Neural progenitor cell (in vitro differentiated cells): Measurements from ENCODE around the gene MORN5. TPM values are rescaled to one million over a fixed set of nuclear protein-coding genes. Genes with fewer than 3 reads are reported as not detected.

Experiments used
- DNase-seq: peaks from one replicate; pipeline ENCODE4 v3.0.0-alpha.2; 2016; ENCODE audit warnings: low spot score
- H2AFZ ChIP-seq: fragments of 200-600 bp; sonication (generic); replicated peaks from 2 replicates; pipeline ENCODE4 v1.6.1; 2016; ENCODE audit warnings: antibody characterized with exemption
- H3F3A ChIP-seq: fragments of 200-600 bp; sonication (generic); 2 replicates; pipeline ENCODE4 v1.6.1; 2016; ENCODE audit warnings: antibody characterized with exemption, low read depth
- H3K27ac ChIP-seq: fragments of 200-600 bp; sonication (generic); 2 replicates; pipeline ENCODE4 v1.5.1; 2016; ENCODE audit warnings: mild to moderate bottlenecking
- H3K27me3 ChIP-seq: fragments of 200-600 bp; sonication (generic); 2 replicates; pipeline ENCODE4 v1.6.1; 2016; ENCODE audit warnings: mild to moderate bottlenecking, moderate library complexity
- H3K36me3 ChIP-seq: fragments of 200-600 bp; sonication (generic); 2 replicates; pipeline ENCODE4 v1.5.1; 2016
- H3K4me1 ChIP-seq: fragments of 200-600 bp; sonication (generic); 2 replicates; pipeline ENCODE4 v1.6.1; 2016; ENCODE audit warnings: mixed run types
- H3K4me2 ChIP-seq: fragments of 200-600 bp; sonication (generic); 2 replicates; pipeline ENCODE4 v1.6.1; 2016
- H3K4me3 ChIP-seq: fragments of 200-600 bp; sonication (generic); 2 replicates; pipeline ENCODE4 v1.5.1; 2016
- H3K79me2 ChIP-seq: fragments of 200-600 bp; sonication (generic); 2 replicates; pipeline ENCODE4 v1.6.1; 2016; ENCODE audit warnings: low read depth
- H3K9ac ChIP-seq: fragments of 200-600 bp; sonication (generic); 2 replicates; pipeline ENCODE4 v1.6.1; 2016
- H3K9me3 ChIP-seq: fragments of 200-600 bp; sonication (generic); 2 replicates; pipeline ENCODE4 v1.5.1; 2016; ENCODE audit warnings: low read depth
- H4K20me1 ChIP-seq: fragments of 200-600 bp; sonication (generic); 2 replicates; pipeline ENCODE4 v1.6.1; 2016; ENCODE audit warnings: low read depth
- H3K27ac Mint-ChIP-seq: 3 replicates; pipeline ENCODE4 v1.8.0; 2021; ENCODE audit warnings: mixed read lengths
- H3K27me3 Mint-ChIP-seq: 2 replicates; pipeline ENCODE4 v1.8.0; 2022; ENCODE audit warnings: low read depth, mild to moderate bottlenecking, inconsistent platforms, moderate library complexity, mixed read lengths; ENCODE audit not compliant: insufficient read depth
- H3K36me3 Mint-ChIP-seq: 3 replicates; pipeline ENCODE4 v1.8.0; 2021; ENCODE audit warnings: mixed read lengths
- H3K4me1 Mint-ChIP-seq: 3 replicates; pipeline ENCODE4 v1.8.0; 2021; ENCODE audit warnings: mixed read lengths
- H3K4me3 Mint-ChIP-seq: 3 replicates; pipeline ENCODE4 v1.8.0; 2021; ENCODE audit warnings: mild to moderate bottlenecking, moderate library complexity, mixed read lengths
- H3K9me3 Mint-ChIP-seq: 3 replicates; pipeline ENCODE4 v1.8.0; 2020; ENCODE audit warnings: mixed read lengths
- CTCF ChIP-seq: fragments of 200-600 bp; sonication (generic); IDR thresholded peaks from 2 replicates; pipeline ENCODE4 v1.5.1; 2017; ENCODE audit warnings: antibody characterized with exemption, mild to moderate bottlenecking
- EZH2 ChIP-seq: fragments of 200-600 bp; sonication (generic); IDR thresholded peaks from 2 replicates; pipeline ENCODE4 v1.6.1; 2017; ENCODE audit warnings: antibody characterized with exemption, mild to moderate bottlenecking, moderate library complexity
- EZH2phosphoT487 ChIP-seq: fragments of 200-600 bp; sonication (generic); IDR thresholded peaks from 2 replicates; pipeline ENCODE4 v1.6.1; 2017; ENCODE audit warnings: antibody characterized with exemption
- total RNA-seq: library from RNA; depleted of rRNA; stranded (reverse); fragments of >200 nt; gene quantifications from 2 replicates; pipeline ENCODE4 v1.2.3, GENCODE V29; 2015; ENCODE audit warnings: low replicate concordance

Gene MORN5
- total RNA-seq, 1 donor from 2014 or later = 3.7 TPM

- Histone ChIP-seq H3K9me3 (no peaks in the 10 kb centered on the region), H3K79me2 (no peaks in the 10 kb centered on the region), H3K4me3 (no peak overlapping the region), H3K9ac (no peak overlapping the region), H3K4me2 (no peak overlapping the region), H3K4me1 (no peaks in the 10 kb centered on the region), H2AFZ (no peak overlapping the region), H3K27me3 (peaks cover under 1% of the 10 kb centered on the region), H4K20me1 (peaks cover 5% of the 10 kb centered on the region), H3K27ac (no peak overlapping the region), H3F3A (no peaks in the 10 kb centered on the region), H3K36me3 (no peaks in the 10 kb centered on the region)
- no peak overlapping the region for H3K27ac Mint-ChIP-seq
- no peaks in the 10 kb centered on the region for H3K9me3 Mint-ChIP-seq
- H3K4me3 Mint-ChIP-seq = no peak overlapping the region
- DNase-seq = no peak
- H3K27me3 Mint-ChIP-seq = no peaks in the 10 kb centered on the region
- no peak for TF ChIP-seq CTCF
- TF ChIP-seq EZH2phosphoT487 = no peak
- no peak for TF ChIP-seq EZH2
- H3K4me1 Mint-ChIP-seq = no peaks in the 10 kb centered on the region
- peaks cover 24% of the 10 kb centered on the region for H3K36me3 Mint-ChIP-seq
Measured at GRCh38 chr9:122145592-122145863, 14.2 kb upstream of the MORN5 start.

DNA sequence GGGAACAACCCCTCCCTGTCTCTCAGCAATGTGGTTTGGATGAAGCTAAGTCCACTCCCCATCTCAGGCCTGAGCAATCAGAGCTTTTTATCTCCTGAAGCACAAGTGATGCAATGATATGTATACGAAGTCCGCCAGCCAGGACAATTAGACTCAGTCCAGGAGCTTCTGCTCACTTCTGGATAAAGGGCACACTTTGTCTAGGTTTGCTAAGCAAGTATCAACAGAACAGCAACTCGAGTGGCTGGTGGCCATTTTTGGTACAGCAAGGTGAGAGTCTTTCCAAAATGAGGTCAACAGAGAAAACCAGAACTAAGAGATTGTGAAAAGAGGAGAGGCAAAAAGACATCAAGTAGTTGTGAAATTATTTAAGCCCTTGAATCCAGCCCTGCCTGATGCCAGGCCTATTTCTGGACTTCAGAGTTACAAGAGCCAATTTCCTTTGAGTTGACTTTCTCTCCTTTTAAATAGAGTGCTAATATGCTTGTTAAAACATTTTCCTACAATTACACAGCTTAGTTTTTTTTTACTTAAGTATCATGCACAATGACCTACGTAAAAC, 8.4 kb upstream of the MORN5 start:
- Histone ChIP-seq H2AFZ (no peak overlapping the region), H3K79me2 (peaks cover 19% of the 10 kb centered on the region), H3K4me1 (no peaks in the 10 kb centered on the region), H3K4me3 (no peak overlapping the region), H4K20me1 (peaks cover 31% of the 10 kb centered on the region), H3K36me3 (no peaks in the 10 kb centered on the region), H3K9me3 (no peaks in the 10 kb centered on the region), H3K4me2 (no peak overlapping the region), H3K27ac (no peak overlapping the region), H3K27me3 (no peaks in the 10 kb centered on the region), H3F3A (no peaks in the 10 kb centered on the region), H3K9ac (no peak overlapping the region)
- Mint-ChIP-seq H3K4me3 (no peak overlapping the region), H3K27me3 (no peaks in the 10 kb centered on the region), H3K36me3 (peaks cover 19% of the 10 kb centered on the region), H3K27ac (no peak overlapping the region), H3K9me3 (no peaks in the 10 kb centered on the region), H3K4me1 (peaks cover 10% of the 10 kb centered on the region)
- DNase-seq = no peak
- TF ChIP-seq EZH2 = no peak
- TF ChIP-seq EZH2phosphoT487 = no peak
- TF ChIP-seq CTCF = no peak

- H3K4me1 ChIP-seq = no peaks in the 10 kb centered on the region
- no peak for DNase-seq
- no peaks in the 10 kb centered on the region for H3F3A ChIP-seq
- Mint-ChIP-seq H3K9me3 (no peaks in the 10 kb centered on the region), H3K27me3 (peaks cover 2% of the 10 kb centered on the region), H3K4me1 (peaks cover 27% of the 10 kb centered on the region), H3K4me3 (no peak overlapping the region), H3K27ac (no peak overlapping the region), H3K36me3 (peaks cover 5% of the 10 kb centered on the region)
- H3K4me3 ChIP-seq = no peak overlapping the region
- H2AFZ ChIP-seq = no peak overlapping the region
- H3K4me2 ChIP-seq = no peak overlapping the region
- no peak overlapping the region for H3K9ac ChIP-seq
- H3K27me3 ChIP-seq = no peaks in the 10 kb centered on the region
- peaks cover 45% of the 10 kb centered on the region for H4K20me1 ChIP-seq
- no peaks in the 10 kb centered on the region for H3K36me3 ChIP-seq
- no peaks in the 10 kb centered on the region for H3K9me3 ChIP-seq
- TF ChIP-seq EZH2phosphoT487 (no peak), EZH2 (no peak), CTCF (no peak)
- peaks cover 47% of the 10 kb centered on the region for H3K79me2 ChIP-seq
- H3K27ac ChIP-seq = no peak overlapping the region
Measured at GRCh38 chr9:122155796-122156195, 3.9 kb upstream of the MORN5 start.
